GM19193 (cell line): ENCODE results near the gene FAM83G.

Experiments
- POLR2A ChIP-seq: IDR thresholded peaks from 4 replicates; pipeline ENCODE4 v1.6.1; 2011; ENCODE audit not compliant: insufficient read depth, insufficient read length; ENCODE audit errors: extremely low read depth

Gene FAM83G

DNA sequence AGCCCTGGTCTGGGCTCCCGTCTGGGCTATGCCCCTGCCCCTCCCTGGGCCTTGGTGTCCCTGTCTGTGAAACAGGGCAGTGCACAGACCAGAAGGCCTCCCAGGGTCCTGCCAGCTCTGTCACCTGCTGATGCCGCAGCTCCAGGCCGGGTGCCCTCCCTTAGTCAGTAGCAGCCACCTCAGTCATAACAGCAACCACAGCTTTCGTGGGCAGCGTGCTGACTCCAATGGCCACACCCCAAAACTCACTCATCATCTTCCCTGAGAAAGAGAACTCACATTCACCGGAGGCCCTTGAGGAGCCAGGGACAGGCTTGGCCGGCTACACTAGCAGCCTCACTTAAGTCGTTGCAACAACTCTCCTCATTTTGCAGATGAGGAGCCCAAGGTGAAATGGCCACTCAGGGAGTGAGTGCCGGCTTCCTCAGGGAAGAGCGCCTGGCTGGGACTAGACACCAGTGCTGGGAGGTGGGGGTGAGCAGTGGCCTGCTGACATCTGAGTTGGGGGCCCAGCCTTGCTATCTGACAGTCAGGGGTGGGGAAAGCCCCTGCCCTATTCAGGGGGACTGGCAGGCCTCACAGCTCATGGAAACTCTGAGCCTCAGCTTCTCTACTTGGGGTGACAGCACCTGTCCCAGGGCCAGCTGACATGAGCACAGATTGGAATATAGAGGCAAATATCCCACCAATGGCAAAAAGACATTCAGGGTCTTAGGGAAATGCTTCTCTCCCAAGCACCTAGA is 30.0 kb downstream of the FAM83G start:
- TF ChIP-seq POLR2A = no peak

DNA sequence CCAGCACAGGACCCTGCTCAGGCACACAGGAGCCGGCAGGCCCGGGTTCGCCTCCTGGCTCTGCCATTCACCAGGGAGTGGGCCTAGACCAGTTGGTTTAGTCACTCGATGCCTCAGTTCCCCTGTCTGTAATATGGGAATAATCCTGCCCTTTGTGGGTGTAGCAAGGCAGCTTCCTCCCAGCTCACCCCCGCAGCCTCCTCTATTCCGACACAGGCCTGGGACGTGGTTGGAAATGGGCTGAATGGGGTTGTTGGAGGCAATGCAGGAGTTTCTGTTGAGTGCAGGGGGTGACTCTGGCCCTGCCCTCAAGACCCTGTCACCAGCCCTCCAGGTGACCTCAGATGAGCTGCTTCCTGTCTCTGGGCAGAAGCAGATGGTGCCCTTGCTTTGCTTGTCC is 32.8 kb downstream of the FAM83G start:
- TF ChIP-seq POLR2A = no peak

DNA sequence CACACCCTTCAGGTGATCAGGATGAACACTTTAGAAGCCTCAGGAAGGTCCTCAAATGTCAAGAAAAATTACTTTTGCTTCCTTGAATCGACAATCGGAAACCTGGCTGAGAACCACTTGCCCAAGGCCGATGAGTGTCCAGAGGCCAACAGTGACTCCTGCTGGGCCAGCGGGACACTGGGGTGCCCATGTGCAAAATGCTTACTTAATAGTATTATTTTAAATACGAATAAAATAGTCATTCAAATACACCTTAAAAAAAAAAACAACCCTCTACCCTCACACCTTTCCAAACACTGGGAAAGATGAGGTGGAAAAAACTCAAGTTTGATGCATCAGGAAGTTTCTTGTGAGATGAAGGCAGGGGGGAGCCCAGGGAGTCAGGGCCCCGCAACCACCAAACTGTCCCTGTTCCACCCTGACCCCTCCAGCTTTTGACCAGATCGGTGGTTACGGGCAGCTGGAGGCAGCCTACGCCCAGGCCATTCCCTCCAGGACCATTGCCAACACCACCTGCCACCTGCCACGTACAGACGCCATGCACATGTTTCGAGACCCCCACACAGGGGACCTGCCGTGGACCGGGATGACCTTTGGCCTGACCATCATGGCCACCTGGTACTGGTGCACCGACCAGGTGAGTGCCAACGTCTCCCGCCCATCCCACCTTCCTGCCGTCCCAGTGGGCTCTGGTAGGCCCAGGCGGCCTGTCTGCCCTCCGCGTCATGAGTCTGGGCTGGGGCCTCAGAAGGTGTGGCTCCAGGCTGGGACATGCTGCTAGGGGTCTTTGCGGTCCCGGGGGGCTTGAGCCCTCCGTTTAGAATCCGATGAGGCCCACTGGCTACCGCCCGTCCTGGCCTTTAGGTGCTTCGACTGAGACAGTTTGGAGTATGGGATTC is 33.7 kb downstream of the FAM83G start:
- no peak for TF ChIP-seq POLR2A

DNA sequence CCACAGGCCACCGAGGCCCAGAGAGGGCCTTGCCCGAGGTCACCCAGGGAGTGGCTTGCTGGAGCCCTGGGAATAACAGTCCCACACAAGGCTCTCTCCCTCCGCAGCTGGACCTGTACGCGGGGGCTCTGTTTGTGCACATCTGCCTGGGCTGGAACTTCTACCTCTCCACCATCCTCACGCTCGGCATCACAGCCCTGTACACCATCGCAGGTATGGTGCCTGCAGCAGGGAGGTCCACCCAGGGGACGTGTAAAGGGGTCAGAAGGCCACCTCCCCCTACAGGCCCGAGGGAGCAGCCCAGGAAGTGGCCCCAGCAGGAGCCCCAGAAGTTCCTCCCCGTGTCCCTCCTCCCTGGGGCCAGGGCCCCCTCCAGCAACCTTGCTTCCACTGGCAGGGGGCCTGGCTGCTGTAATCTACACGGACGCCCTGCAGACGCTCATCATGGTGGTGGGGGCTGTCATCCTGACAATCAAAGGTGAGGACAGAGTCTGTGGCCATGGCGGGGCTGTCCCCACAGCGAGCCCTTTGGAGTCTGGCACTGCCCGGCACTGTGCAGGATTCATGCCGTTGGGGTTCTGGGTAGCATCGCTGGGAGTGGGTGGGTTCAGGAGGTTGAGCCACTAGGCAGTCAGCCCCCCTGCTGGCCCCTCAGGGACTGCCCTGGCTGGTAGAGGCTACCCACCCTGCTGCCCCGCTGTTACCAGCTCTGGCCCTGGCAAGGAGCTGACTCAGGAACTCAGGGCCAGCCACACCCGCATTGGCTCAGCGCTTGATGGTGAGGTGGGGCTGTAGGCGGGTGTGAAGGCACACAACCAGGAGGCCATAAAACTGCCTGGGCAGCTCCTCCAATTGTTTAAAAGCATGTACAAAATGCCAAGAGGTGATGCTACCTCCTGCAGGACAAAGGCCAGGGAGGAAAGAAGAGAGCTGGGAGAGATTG is 35.3 kb downstream of the FAM83G start:
- no peak for TF ChIP-seq POLR2A

DNA sequence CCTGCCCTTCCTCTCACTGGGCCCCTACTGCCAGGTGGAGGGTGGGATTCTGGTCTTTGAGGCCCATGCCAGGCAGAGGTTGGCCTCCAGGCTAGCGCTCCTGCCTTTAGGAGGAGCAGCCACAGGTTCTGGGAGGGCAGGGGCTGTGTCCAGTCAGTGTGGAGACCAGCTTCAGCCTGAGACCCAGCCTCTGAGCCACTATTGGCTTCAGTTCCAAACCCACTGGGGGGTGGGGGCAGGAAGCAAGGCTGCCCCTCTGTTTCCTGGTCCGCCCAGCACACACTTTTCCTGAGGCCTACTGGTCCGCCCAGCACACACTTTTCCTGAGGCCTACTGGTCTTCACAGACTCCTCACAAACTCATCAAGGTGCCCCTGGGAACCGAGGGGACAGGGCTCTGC is 36.2 kb downstream of the FAM83G start:
- TF ChIP-seq POLR2A = no peak

DNA sequence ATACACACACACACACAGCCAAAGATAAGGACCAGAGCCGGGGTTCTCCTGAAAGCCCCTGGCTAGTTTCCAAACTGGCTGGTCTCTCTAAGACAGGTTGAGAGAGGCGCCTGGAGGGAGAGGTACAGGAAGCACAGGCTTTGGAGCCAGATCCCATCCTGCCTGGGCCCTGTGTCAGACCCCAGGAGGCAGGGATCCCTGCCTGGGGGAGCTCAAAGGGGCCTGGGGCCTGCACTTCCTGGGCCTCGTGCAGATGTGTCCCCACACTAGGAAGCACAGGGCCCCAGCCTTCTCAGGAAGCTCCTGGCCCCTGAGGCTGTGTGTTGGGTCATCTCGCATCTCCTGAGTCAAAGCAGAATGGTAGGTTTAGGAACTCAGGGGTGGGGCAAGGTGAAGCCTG is 36.6 kb downstream of the FAM83G start:
- no peak for TF ChIP-seq POLR2A

DNA sequence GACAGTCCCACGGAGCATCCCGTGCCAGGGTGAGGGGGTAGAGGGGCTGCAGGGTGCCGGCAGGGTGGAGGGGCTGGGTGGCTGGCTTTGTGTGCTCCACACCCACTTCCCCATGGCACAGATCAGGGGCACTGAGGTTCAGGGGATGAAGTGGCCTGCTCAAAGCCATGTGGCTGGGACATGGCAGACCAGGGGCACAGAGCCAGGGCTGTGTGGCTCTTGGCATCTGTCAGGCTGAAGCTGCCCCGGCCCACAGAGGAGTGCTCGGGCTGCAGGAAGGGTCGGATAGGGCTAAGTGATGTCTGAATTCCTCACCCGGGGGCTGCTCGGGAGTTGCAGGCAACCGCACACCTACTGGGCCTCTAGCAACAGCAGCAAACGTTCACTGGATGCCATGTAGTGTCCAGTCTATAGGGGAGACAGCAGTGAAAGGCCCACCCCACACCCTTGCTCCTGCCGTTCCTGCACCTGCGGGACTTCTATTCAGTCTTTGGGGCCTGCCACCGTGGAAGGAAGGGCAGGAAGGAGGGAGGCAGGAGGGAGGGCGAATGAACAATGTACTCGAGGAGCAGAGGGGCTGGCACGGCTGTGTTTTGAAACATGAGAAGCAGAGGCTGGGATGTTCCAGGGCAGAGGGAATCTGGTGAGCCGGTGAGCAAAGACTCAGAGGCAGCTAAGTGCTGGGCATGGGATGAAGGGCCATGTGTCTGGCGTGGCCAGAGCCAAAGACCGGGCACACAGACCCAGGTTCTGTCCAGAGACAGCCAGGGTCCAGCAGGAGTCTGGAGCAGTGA is 37.5 kb downstream of the FAM83G start:
- TF ChIP-seq POLR2A = no peak

DNA sequence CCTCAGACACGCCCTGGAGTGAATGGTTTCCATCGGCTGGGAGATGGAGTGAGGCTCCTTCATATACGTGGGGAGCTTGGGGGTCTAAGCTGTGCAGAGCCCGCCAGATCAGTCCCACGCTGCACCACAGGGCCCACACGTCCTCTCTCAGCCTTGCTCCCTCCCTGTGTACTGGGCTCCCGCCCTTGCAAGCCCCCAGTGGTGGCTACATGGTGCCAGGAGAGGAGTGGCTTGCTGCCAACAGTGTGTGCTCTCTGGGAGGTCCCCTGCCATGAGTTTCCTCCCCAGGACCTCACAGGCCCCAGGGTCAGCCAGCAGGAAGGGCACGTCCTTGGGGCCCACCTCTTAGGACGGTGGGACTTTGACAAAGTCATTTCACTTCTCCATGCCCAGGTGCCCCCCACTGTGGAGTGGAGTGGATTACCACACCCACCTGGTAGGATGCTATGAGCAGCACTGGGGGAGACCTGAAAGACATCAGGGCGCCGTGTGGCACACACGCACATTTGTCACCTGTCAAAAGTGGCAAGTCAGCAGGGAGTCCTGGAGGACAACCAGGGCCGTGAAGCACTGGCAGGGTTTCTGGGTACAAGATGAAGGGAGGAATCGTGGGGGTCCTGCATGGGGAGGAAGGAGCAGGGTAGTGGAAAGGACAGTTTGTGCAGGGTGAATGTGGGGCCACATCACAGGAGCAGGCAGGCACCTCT is 38.9 kb downstream of the FAM83G start:
- TF ChIP-seq POLR2A = no peak

DNA sequence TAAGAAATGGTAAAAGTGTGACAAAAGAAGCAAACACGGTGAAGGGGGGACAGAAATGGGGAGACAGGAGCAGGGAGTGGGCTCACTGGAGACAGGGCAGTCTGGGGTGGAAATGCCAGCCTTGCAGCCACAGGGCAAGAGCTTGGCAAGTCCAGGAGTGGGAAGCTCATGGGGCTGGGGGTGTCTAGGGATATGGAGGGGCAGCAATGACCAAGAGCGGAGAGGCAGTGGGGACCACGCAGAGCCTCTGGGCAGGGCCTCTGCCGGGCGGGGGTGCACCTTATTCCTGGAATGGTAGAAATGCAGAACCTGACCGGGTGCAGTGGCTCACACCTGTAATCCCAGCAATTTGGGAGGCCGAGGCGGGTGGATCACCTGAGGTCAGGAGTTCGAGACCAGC is 40.0 kb downstream of the FAM83G start:
- TF ChIP-seq POLR2A = no peak

DNA sequence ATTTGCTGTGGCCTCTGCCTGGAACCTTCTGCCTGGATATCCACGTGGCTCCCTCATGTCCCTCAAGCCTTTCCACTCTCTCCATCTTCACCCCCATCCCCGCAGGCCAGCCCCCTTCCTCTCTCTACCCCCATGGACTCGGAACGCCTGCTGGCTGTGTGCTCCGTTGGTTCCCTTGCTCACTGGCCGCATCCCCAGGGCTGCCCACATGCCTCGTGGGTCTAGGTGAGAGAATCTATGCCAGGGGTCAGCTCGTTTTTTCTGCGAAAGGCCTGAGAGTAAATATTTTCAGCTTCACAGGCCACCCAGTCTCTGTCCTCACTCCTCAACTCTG is 40.6 kb downstream of the FAM83G start:
- no peak for TF ChIP-seq POLR2A

DNA sequence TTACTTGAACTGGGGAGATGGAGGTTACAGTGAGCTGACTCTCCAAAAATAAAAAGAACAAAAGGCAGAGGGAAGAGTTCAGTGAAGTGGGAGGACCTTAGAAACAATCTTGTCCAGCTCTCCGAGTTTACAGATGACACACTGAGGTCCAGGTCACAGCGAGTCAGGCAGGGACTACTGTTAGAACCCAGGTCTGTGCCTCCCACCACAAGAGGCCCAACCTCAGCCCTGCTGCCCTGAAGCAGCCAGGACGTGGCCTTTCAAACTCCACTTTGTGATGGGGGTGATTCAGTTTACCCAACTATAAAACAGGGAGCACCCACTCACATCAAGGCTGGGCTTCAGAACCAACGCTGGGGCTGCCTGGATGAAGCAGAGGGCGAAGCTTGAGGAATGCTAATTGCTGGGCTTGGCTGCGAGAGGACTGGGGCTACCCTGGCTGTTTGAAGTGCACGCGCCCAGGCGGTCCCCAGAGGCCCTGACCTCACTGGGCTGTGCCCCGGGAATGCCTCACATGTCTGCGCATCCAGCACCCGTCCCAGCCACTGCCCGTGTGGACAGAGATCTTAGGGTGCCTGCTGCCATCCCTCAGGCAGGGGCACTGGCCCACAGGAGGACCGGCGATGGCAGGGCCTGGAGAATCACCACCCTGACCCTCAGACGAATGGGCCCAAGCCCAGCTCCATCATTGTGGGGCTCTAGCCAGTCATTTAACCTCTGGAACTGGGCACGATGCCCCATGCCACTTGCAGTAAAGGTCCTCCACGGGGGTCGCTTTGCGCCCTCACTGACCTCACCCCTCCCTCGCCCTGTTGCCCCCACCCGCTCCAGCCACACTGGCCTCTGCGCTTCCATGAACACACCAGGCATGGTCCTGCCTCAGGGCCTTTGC is 41.2 kb downstream of the FAM83G start:
- TF ChIP-seq POLR2A = no peak

DNA sequence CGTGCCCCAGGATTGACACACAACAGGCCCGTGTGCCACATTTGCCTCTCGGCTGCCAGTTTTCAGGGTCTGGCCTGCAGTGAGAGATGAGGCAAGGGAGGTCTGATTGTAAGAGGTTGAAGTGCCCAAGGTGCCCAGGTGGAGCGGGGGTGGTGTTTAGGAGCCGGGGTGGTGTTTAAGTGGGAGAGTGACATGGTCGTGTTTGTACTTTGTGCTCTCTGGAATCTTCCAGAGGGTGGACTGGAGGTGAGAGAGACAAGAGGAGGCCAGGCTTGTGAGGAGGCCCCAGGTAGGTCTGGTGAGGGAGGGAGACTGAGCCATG is 42.1 kb downstream of the FAM83G start:
- no peak for TF ChIP-seq POLR2A
